ENCODE measurements around the gene TMEM170B.

DNA sequence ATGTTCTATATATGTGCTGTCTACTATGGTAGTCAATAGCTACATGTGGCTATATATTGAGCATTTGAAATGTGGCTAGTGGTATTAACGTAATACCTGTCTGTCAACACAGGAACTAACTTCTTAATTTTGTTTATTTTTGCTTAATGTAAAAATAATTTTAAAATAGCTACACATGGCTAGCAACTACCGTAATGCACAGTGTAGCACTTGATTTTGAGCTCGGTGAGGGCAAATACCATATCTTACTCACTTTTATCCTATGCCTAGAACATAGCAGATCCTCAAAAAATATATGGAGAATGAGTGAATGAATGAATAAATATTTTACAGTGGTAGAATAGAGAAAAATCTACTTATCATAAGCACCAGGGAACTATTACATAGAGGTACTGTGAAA, 28.1 kb upstream of the TMEM170B start:
- TF ChIP-seq, protein P1, sequence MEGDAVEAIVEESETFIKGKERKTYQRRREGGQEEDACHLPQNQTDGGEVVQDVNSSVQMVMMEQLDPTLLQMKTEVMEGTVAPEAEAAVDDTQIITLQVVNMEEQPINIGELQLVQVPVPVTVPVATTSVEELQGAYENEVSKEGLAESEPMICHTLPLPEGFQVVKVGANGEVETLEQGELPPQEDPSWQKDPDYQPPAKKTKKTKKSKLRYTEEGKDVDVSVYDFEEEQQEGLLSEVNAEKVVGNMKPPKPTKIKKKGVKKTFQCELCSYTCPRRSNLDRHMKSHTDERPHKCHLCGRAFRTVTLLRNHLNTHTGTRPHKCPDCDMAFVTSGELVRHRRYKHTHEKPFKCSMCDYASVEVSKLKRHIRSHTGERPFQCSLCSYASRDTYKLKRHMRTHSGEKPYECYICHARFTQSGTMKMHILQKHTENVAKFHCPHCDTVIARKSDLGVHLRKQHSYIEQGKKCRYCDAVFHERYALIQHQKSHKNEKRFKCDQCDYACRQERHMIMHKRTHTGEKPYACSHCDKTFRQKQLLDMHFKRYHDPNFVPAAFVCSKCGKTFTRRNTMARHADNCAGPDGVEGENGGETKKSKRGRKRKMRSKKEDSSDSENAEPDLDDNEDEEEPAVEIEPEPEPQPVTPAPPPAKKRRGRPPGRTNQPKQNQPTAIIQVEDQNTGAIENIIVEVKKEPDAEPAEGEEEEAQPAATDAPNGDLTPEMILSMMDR (IDR thresholded peaks at IDR 0.05): no peak
- TF ChIP-seq POLR2A (IDR thresholded peaks at IDR 0.05): no peak
